Gastrocnemius medialis (tissue), 4 donors: Measurements from ENCODE around the gene CNTF.

Source experiments
- CTCF ChIP-seq, 5 experiments: fragments of 450-650 bp in 3 of 5; fragments of 200-600 bp in 2 of 5; sonication (generic) in 2 of 5; IDR thresholded peaks in 4 of 5; conservative IDR thresholded peaks in 1 of 5; 1 replicate in 4 of 5; 2 replicates in 1 of 5; pipeline ENCODE4 v1.5.1; 2016 to 2019; ENCODE audit warnings: antibody characterized with exemption in 5 of 5, mild to moderate bottlenecking in 3 of 5, moderate library complexity in 3 of 5
- POLR2A ChIP-seq, 2 donors: fragments of 450-650 bp; IDR thresholded peaks; one replicate each; pipeline ENCODE4 v1.6.1; 2017; ENCODE audit warnings: antibody characterized with exemption in 2 of 2, mild to moderate bottlenecking in 2 of 2, moderate library complexity in 2 of 2

DNA sequence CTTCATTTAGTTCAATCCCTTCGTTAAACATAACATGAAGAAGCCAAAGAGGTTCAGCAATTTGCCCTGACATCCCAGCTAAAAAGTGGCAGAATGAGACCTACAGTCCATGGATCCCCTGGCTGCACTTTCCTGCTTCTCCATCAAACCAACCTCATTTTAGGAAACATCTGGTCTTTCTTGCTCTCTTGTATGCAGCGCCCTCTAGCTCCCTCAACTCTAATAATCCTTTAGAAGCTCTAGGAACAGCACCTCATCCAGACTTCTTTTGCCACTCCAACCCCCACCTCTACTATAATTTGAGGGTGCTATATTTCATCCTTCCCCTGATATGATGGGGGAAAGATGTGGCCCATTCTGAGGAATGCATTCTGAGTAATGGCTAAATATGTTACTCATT lies 7.4 kb downstream of the CNTF start:
- TF ChIP-seq CTCF (IDR thresholded peaks at IDR 0.05 in 4 of 5, conservative IDR thresholded peaks at IDR 0.05 in 1 of 5) (peak in 4 of 5 experiments; percentile 25 to 49 (median 34)), POLR2A (IDR thresholded peaks at IDR 0.05) (no peak)
